ENCODE results near the gene LRIG1.

Gene LRIG1

GRCh38 chr3:66418475-66418931 is 82.3 kb downstream of the LRIG1 start:
- Histone ChIP-seq H3K36me3 (ENCODE audit: insufficient read depth) (no peaks in the 10 kb centered on the region), H3K27me3 (ENCODE audit: insufficient read depth, low read depth) (no peaks in the 10 kb centered on the region), H3K4me3 (IDR thresholded peaks at IDR 0.05; ENCODE audit: insufficient read depth, low read depth, low read length) (no peak overlapping the region), H3K79me2 (ENCODE audit: insufficient read depth, low read depth) (peaks cover 64% of the 10 kb centered on the region), H3K27ac (no peak overlapping the region), H3K9ac (no peak overlapping the region), H3K4me1 (ENCODE audit: low read depth, poor library complexity, severe bottlenecking) (peaks cover 13% of the 10 kb centered on the region), H4K20me1 (ENCODE audit: insufficient read depth) (0 out of 2 replicates have a peak, but pooled peaks cover 4% of the 10 kb centered on the region), H2AFZ (ENCODE audit: low read depth) (no peak overlapping the region), H3K4me2 (no peak overlapping the region)
- TF ChIP-seq, protein P1, sequence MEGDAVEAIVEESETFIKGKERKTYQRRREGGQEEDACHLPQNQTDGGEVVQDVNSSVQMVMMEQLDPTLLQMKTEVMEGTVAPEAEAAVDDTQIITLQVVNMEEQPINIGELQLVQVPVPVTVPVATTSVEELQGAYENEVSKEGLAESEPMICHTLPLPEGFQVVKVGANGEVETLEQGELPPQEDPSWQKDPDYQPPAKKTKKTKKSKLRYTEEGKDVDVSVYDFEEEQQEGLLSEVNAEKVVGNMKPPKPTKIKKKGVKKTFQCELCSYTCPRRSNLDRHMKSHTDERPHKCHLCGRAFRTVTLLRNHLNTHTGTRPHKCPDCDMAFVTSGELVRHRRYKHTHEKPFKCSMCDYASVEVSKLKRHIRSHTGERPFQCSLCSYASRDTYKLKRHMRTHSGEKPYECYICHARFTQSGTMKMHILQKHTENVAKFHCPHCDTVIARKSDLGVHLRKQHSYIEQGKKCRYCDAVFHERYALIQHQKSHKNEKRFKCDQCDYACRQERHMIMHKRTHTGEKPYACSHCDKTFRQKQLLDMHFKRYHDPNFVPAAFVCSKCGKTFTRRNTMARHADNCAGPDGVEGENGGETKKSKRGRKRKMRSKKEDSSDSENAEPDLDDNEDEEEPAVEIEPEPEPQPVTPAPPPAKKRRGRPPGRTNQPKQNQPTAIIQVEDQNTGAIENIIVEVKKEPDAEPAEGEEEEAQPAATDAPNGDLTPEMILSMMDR (conservative IDR thresholded peaks at IDR 0.05; ENCODE audit: low read depth, low read length) = no peak

GRCh38 chr3:66416556-66417304 is 84.1 kb downstream of the LRIG1 start:
- TF ChIP-seq, protein P1 (conservative IDR thresholded peaks at IDR 0.05; ENCODE audit: low read depth, low read length) = no peak
- no peak overlapping the region for H2AFZ ChIP-seq (ENCODE audit: low read depth)
- peaks cover 13% of the 10 kb centered on the region for H3K4me1 ChIP-seq (ENCODE audit: low read depth, poor library complexity, severe bottlenecking)
- no peak overlapping the region for H3K4me3 ChIP-seq (IDR thresholded peaks at IDR 0.05; ENCODE audit: insufficient read depth, low read depth, low read length)
- H4K20me1 ChIP-seq (ENCODE audit: insufficient read depth) = 0 out of 2 replicates have a peak, but pooled peaks cover 4% of the 10 kb centered on the region
- H3K36me3 ChIP-seq (ENCODE audit: insufficient read depth) = no peaks in the 10 kb centered on the region
- H3K27me3 ChIP-seq (ENCODE audit: insufficient read depth, low read depth) = no peaks in the 10 kb centered on the region
- no peak overlapping the region for H3K9ac ChIP-seq
- no peak overlapping the region for H3K27ac ChIP-seq
- peaks cover 47% of the 10 kb centered on the region for H3K79me2 ChIP-seq (ENCODE audit: insufficient read depth, low read depth)
- H3K4me2 ChIP-seq = no peak overlapping the region

GRCh38 chr3:66415867-66416428 is 84.9 kb downstream of the LRIG1 start:
- Histone ChIP-seq H3K27ac (no peak overlapping the region), H3K4me1 (ENCODE audit: low read depth, poor library complexity, severe bottlenecking) (peaks cover 13% of the 10 kb centered on the region), H4K20me1 (ENCODE audit: insufficient read depth) (0 out of 2 replicates have a peak, but pooled peaks cover 4% of the 10 kb centered on the region), H3K36me3 (ENCODE audit: insufficient read depth) (no peaks in the 10 kb centered on the region), H3K4me3 (IDR thresholded peaks at IDR 0.05; ENCODE audit: insufficient read depth, low read depth, low read length) (no peak overlapping the region), H3K27me3 (ENCODE audit: insufficient read depth, low read depth) (no peaks in the 10 kb centered on the region), H3K9ac (no peak overlapping the region), H2AFZ (ENCODE audit: low read depth) (no peak overlapping the region), H3K79me2 (ENCODE audit: insufficient read depth, low read depth) (peaks cover 49% of the 10 kb centered on the region), H3K4me2 (no peak overlapping the region)
- TF ChIP-seq, protein P1 (conservative IDR thresholded peaks at IDR 0.05; ENCODE audit: low read depth, low read length) = no peak

DNA sequence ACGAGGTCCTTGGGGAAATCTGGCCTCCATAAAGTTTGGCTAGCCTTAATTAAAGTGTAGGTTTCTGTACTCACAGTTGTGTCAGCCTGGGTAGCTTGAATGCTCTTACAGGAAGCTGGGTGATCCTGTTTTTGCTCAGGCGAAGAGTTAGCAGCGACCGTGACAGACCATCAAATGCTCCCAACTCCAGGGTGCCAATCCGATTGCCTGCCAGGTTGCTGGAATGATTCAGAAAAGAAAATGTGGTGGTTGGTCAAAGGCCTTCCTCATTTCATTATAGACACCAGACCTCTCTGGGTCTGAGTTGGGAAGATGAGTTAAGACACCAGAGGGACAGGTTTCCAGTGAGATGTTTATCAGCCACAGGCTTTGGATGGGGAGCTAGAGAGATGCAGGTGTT is 86.0 kb downstream of the LRIG1 start:
- Histone ChIP-seq H3K9ac (no peak overlapping the region), H3K27me3 (ENCODE audit: insufficient read depth, low read depth) (no peaks in the 10 kb centered on the region), H3K4me3 (IDR thresholded peaks at IDR 0.05; ENCODE audit: insufficient read depth, low read depth, low read length) (no peak overlapping the region), H3K4me1 (ENCODE audit: low read depth, poor library complexity, severe bottlenecking) (peaks cover 3% of the 10 kb centered on the region), H2AFZ (ENCODE audit: low read depth) (no peak overlapping the region), H3K36me3 (ENCODE audit: insufficient read depth) (no peaks in the 10 kb centered on the region), H3K27ac (no peak overlapping the region), H3K4me2 (no peak overlapping the region), H3K79me2 (ENCODE audit: insufficient read depth, low read depth) (peaks cover 38% of the 10 kb centered on the region), H4K20me1 (ENCODE audit: insufficient read depth) (0 out of 2 replicates have a peak, but pooled peaks cover 4% of the 10 kb centered on the region)
- TF ChIP-seq, protein P1 (conservative IDR thresholded peaks at IDR 0.05; ENCODE audit: low read depth, low read length) = no peak

Data from KMS-11 (cell line).